ENCODE data around the gene PRAMEF26.
"Not testable (repeated sequence)": the region's sequence is repeated elsewhere in the genome, so short reads cannot be mapped to it uniquely, and the experiment has no call there.

Gene PRAMEF26

DNA sequence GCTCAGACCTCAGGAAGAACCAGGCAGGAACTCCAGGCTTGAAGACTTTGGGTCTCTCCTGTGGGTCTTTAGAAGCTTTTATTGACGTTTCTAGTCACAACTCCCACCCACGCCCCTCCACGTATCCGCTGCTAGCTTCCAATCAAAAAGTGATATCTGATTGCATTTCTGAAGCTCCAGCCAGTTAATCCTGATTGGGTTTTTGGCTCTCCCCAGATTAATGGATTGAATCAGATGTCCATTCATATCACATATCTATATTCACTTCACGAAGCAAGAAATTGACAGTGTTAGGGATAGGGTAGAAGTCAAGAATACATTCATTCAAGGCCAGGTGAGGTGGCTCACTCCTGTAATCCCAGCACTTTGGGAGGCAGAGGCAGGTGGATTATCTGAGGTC lies at the start of gene PRAMEF26:
PRAMEF26 (minus strand) TSS at position 101 of the 400 bp plus-strand sequence. CDS start 2,914 bp downstream, outside the sequence.
- DNase-seq = not testable (repeated sequence)

DNA sequence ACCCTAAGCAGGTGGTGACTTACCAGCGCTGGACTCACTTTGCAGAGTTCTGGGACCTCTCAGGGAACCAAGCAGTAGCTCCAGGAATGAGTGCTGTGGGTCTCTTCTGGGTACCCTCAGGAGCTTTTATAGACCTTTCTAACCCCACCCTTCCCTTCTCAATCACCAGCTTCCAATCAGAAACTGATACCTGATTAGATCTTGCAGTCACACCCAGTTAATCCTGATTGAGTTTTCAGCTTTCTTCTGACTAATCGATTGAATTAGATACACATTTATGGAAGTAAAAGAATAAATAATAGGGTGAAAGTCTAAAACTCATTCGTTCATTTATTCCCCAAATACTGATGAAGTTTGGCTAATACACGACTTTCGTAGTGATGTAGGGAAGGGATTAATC lies 45.5 kb upstream of the PRAMEF26 start, which contains the start of gene PRAMEF13:
PRAMEF13 (minus strand) TSS at position 101 of the 400 bp plus-strand sequence. CDS start 1,820 bp downstream, outside the sequence.
- DNase-seq = not testable (repeated sequence)

DNA sequence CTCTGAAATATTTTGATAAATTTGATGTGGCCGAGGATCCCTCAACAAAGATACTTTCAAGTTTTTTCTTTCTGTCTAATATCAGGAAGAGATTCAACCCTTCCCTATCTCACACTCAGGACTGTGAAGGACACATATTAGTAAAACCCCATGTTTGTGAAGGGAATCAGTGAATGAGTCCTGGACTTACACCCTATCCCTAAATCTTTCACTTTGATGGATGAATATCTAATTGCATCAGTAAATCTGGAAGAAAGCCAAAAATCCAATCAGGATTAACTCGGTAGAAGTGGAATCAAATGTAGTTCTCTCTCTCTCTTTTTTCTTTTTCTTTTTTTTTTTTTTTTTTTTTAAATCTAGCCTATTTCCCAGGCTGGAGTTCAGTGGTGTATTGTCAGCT lies 15.7 kb upstream of the PRAMEF26 start, which contains the start of gene PRAMEF9:
PRAMEF9 (plus strand) TSS at position 301 of the 400 bp plus-strand sequence. CDS start 3,433 bp downstream, outside the sequence.
- DNase-seq = not testable (repeated sequence)

DNA sequence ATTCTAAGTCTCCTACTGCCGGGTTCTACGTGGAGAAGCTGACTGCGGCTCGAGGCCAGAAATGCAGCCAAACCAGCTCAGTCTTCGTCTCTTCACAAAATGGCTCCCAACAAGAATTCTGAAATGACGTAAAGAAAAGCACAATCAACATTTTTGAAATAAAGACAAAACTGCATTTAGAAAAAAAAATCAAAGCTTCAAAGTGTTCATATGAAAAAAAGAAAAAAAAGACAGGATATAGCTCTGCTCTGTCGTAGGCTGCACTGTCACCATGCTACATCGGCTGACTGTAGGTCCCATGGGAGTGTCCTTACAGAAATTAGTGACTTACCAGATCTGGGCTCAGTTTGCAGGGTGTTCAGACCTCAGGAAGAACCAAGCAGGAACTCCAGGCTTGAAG lies 9.7 kb upstream of the PRAMEF26 start, which contains the start of gene HNRNPCL4:
HNRNPCL4 (minus strand) TSS at position 101 of the 400 bp plus-strand sequence. CDS start 164 bp downstream, outside the sequence.
- not testable (repeated sequence) for DNase-seq

DNA sequence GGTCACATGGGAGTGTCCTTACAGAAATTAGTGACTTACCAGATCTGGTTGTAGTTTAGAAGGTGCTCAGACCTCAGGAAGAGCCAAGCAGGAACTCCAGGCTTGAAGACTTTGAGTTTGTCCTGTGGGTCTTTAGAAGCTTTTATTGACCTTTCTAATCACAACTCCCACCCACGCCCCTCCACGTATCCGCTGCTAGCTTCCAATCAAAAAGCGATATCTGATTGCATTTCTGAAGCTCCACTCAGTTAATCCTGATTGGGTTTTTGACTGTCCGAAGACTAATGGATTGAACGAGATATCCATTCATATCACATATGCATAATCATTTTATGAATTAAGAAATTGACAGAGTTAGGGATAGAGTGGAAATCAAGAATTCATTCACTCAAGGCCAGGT lies 39.1 kb downstream of the PRAMEF26 start, which contains the start of gene HNRNPCL2:
HNRNPCL2 (minus strand) TSS at position 101 of the 400 bp plus-strand sequence. CDS start 454 bp downstream, outside the sequence.
- not testable (repeated sequence) for DNase-seq
